HEK293 (cell line): ENCODE measurements around the gene PEX26.

Experiments used
- CTCF ChIP-seq: fragments of 450-650 bp; formaldehyde crosslinking; IDR thresholded peaks from 2 replicates; pipeline ENCODE4 v1.5.1; 2016; ENCODE audit warnings: missing biosample characterization, missing genetic modification characterization
- PATZ1 ChIP-seq: fragments of 450-650 bp; formaldehyde crosslinking; IDR thresholded peaks from 2 replicates; pipeline ENCODE4 v1.5.1; 2016; ENCODE audit warnings: missing biosample characterization, missing genetic modification characterization
- ZBTB1 ChIP-seq: fragments of 450-650 bp; formaldehyde crosslinking; IDR thresholded peaks from 2 replicates; pipeline ENCODE4 v1.5.1; 2016; ENCODE audit warnings: missing biosample characterization, missing genetic modification characterization
- ZBTB8A ChIP-seq: fragments of 450-650 bp; formaldehyde crosslinking; IDR thresholded peaks from 2 replicates; pipeline ENCODE4 v1.5.1; 2016; ENCODE audit warnings: missing biosample characterization, missing genetic modification characterization
- ZNF24 ChIP-seq: fragments of 450-650 bp; formaldehyde crosslinking; IDR thresholded peaks from 2 replicates; pipeline ENCODE4 v1.5.1; 2016; ENCODE audit warnings: missing biosample characterization, missing genetic modification characterization
- ZNF558 ChIP-seq: fragments of 450-650 bp; formaldehyde crosslinking; IDR thresholded peaks from 2 replicates; pipeline ENCODE4 v1.5.1; 2016; ENCODE audit warnings: missing biosample characterization, missing genetic modification characterization
- ZNF776 ChIP-seq: fragments of 450-650 bp; formaldehyde crosslinking; IDR thresholded peaks from 2 replicates; pipeline ENCODE4 v1.5.0; 2017; ENCODE audit warnings: missing biosample characterization, missing genetic modification characterization, borderline replicate concordance
- TF ChIP-seq, protein P1 (sequence below): fragments of 450-650 bp; formaldehyde crosslinking; IDR thresholded peaks from 2 replicates; pipeline ENCODE4 v1.5.1; 2016; ENCODE audit warnings: missing biosample characterization, missing genetic modification characterization

DNA sequence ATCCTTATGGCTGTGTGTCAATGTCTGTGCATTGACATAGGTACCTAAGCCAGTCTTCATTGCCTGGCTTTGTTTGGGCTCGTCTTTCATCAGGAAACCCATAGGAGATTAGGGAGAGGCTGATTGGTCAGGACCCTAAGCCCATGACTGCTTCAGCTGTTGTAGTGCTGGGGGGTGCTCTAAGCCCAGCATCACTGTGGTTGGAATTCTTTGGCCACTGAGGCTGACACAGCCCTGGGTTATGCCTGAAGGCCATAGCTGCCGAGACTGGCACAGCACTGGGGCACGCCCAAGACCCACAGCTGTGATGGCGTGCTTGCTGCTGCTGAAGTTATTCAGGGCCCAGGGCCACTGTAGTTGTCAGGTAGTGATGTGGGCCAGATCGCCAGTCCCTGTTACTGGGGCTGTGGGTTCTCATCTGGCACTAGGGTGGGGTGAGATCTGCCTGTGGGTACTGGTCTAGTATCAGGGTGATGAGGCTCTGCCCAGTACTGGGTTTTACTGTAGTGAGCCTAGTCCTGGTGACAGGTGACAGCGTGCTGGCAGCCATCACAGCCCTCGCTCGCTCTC is 77.1 kb downstream of the PEX26 start:
- TF ChIP-seq ZNF24 (no peak), CTCF (no peak), PATZ1 (tag by site-specific recombination) (no peak), ZNF776 (tag by site-specific recombination) (no peak), ZBTB8A (tag by site-specific recombination) (no peak), ZNF558 (tag by site-specific recombination) (no peak), ZBTB1 (tag by site-specific recombination) (no peak)
- TF ChIP-seq, protein P1, sequence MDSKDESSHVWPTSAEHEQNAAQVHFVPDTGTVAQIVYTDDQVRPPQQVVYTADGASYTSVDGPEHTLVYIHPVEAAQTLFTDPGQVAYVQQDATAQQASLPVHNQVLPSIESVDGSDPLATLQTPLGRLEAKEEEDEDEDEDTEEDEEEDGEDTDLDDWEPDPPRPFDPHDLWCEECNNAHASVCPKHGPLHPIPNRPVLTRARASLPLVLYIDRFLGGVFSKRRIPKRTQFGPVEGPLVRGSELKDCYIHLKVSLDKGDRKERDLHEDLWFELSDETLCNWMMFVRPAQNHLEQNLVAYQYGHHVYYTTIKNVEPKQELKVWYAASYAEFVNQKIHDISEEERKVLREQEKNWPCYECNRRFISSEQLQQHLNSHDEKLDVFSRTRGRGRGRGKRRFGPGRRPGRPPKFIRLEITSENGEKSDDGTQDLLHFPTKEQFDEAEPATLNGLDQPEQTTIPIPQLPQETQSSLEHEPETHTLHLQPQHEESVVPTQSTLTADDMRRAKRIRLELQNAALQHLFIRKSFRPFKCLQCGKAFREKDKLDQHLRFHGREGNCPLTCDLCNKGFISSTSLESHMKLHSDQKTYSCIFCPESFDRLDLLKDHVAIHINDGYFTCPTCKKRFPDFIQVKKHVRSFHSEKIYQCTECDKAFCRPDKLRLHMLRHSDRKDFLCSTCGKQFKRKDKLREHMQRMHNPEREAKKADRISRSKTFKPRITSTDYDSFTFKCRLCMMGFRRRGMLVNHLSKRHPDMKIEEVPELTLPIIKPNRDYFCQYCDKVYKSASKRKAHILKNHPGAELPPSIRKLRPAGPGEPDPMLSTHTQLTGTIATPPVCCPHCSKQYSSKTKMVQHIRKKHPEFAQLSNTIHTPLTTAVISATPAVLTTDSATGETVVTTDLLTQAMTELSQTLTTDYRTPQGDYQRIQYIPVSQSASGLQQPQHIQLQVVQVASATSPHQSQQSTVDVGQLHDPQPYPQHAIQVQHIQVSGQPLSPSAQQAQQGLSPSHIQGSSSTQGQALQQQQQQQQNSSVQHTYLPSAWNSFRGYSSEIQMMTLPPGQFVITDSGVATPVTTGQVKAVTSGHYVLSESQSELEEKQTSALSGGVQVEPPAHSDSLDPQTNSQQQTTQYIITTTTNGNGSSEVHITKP: no peak
